GM18502 (cell line): ENCODE results near the gene LRRK1.
A peak's percentile ranks its signal among the peaks of the same experiment; 100 is the strongest.

Experiments used
- ATAC-seq: cut with Tn5 transposase; IDR thresholded peaks from one replicate; pipeline ENCODE4 v1.9.1; 2021; ENCODE audit warnings: mild to moderate bottlenecking; ENCODE audit not compliant: unreplicated experiment, poor library complexity

Gene LRRK1

DNA sequence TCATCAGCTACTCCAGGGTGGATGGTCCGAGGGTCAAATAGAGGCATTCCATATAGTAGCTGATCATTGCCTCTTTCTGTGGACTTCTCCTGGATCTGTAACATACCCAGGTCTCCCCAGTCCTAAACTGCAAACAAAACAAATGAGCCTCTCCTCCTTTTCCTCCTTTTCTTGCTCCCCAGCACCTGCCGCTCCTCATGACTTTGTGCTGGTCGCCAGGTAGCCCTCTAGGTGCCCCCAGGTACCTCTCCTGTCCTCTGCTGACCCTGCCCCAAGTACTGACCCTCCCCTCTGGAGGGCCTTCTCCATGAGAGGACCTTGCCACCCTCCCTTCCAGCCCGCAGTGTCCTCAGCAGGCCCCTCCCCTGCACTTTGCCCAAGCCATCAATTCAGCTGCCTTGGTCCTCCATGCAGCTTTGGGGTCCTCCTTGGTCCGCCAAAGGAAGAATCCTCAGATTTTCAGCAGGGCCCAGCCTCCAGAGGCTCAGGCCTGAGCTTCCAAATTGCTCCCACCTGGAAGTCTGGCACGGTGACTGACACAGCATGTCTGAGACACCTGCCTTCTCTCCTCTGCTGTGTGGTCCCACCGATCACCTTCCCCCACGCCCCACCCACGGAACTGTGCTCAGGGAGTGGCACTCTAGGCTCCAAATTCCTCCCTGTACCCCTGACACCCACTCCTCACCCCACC is 111.0 kb downstream of the LRRK1 start:
- no peak for ATAC-seq

DNA sequence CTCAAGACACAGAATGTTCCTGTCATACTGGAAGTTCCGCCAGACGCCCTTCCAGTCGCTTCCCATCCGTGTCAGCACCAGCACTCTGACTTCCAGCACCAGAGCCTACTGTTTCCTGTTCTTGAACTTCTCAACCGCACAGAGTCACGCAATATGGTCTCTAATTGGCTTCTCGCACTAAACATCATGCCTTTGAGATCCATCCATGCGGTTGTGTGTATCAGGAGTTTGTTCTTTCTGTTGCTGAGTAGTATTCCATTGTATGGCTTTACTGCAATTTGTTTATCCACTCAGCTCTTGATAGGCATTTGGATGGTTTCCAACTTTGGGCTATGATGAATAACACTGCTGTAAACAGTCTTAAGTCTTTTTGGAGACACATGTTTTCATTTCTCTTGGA is 112.1 kb downstream of the LRRK1 start:
- ATAC-seq: no peak

DNA sequence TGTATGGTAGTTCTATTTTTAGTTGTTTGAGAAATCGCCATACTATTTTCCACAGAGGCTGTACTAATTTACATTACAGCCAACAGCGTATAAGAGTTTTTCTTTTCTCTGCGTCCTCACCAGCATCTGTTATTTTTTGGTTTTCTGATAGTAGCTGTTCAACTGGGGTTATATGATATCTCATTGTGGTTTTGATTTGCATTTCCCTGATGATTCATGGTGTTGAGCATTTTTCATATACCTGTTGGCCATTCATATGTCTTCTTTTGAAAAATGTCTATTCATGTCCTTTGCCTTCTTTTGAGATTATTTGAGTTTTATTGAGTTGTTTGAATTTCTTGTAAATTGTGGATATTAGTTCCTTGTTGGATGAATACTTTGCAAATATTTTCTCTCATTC is 114.6 kb downstream of the LRRK1 start:
- no peak for ATAC-seq

- peak; percentile 78 for ATAC-seq
Observed at GRCh38 chr15:101035611-101036010, 116.5 kb downstream of the LRRK1 start.

- ATAC-seq: no peak
Observed at GRCh38 chr15:101036189-101036588, 117.0 kb downstream of the LRRK1 start.

DNA sequence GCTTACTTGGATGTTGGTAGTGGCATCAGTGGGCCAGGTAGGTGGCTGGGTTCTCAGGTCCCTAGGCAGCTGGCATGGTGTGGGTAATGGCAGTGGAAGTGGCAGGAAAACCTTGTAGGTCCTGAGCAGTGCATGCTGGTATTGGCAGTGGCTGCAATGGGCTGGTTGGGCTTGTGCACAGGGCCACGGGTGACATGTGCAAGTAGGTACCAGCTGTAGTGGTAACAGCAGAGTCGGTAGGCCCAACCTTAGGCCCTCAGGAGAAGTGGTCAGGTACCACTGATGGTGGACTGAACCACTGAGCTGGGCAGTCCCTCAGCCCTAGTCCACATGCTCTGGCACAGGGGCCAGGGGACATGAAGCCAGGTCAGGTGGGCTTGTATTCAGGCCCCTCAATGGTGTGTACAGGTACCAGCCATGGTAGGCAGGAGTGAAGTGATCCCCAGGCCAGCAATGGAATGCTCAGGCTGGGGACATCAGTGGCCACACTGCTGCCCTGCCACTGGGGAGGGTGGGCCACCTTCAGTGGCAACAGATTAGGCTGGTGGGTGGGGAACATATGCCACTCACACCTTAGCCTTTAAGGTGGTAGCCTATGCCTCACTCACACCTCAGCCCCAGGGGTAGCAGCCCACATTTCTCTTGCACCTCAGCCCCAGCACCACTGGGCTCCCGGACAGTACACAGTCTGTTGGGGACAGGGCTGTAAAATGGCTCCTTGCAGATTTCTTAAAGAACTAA is 118.1 kb downstream of the LRRK1 start:
- ATAC-seq: no peak

GRCh38 chr15:101038327-101039003 is 119.3 kb downstream of the LRRK1 start:
- ATAC-seq: no peak

- no peak for ATAC-seq
Observed at GRCh38 chr15:101039461-101039860, 120.3 kb downstream of the LRRK1 start.

DNA sequence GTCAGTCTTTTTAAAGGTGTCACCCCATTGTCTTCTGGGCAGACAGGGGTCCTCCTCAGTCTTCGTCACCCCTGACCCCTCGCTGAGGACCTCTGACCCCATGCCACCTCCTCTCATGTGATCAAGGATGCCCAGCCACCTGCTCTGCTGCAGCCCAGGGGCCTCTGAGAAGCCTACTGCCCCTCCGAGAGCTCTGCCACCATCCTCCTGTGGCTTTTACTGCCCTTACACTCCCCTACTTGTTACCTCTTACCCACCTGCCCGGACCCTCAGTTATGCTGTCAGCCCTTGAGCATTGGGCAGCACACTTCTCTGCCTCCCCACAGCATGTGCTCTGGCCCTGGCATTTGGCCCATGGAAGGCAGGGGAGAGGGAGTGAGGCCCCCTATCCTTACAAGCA is 123.2 kb downstream of the LRRK1 start:
- ATAC-seq: no peak

- ATAC-seq: no peak
Observed at GRCh38 chr15:101043011-101043410, 123.9 kb downstream of the LRRK1 start.

GRCh38 chr15:101043911-101044624 is 124.9 kb downstream of the LRRK1 start:
- no peak for ATAC-seq

DNA sequence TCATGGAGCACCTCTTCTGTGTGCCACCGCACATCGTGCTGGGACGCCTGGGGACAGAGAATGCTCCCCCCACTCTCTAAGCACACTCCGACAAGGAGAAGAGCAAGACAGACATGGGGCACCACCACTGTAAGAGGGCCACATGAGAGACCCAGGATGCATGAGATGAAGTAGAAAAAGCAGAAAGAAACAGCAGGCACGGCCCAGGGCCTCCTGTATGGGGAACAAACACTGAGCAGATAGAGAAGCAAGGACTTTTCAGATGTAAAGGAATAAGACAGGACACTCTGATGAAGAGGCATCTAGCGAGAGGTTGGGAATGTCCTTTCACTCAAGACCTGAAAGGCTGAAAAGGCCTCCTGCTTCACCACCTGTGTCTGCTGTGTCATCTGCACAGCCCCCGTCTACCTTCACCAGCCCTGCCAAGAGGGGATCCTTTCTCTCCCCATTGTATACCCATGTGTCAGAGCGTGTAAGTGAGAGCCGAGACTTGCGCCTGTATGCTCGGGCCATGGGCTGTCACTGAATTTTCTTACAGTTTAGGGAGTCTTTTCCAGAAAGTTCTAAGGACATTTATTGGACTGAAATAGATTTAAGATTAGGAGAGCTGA is 125.6 kb downstream of the LRRK1 start:
- ATAC-seq: no peak

DNA sequence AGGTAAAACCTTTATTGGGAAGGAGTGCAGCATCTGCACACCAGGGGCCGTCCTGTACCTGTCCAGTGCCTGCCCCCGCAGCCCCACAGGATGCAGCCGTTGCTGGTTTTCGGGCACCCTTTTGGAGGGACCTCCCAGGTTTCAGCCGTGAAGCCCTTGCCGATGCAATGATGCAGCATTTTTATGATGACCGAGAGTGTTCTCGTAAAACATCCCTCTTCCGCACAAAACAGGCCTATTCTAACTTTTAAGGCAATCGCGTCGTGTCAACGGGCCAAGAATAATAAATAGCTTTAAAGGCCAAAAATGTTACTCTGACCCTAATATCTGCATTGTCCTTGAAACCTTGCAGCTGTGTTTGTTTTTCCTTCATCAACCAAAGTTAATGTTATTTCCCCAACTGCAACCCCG is 126.1 kb downstream of the LRRK1 start:
- no peak for ATAC-seq

DNA sequence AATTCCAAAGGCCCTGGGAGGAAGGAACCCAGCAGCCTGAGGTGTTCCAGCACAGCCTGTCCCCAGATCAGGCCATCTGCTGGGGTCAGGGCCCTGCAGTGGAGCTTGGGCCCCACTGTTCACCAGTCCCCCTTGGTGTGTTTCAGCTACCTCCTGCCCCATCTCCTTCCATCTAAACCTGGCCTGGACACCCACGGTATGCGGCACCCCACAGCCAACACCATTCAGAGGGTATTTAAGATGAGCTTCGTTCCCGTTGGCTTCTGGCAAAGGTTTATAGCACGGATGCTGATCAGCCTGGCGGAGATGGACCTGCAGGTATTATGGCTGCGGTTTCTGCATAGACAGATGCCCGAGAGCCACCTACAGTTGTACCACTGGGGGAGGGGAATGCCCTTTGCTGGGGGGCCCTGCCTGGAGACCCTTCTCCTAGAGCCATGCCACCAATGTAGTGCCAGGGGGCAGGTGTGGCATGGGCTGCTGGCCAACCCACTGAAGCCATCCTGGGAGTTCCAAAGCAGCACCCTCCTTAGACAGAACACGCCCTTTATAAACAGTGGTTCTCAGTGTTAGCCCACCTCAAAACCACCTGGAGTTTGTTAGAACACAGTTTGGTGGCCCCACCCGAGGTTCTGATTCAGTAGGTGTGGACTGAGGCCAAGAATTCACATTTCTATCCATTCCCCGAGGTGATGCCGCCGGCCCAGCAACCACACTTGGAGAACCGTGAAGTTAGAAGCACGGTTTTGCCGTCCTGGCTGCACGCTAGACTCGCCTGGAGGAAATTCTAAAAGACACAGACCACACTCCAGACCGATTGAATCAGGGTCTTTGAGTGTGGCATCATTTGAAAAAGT is 126.9 kb downstream of the LRRK1 start:
- no peak for ATAC-seq

DNA sequence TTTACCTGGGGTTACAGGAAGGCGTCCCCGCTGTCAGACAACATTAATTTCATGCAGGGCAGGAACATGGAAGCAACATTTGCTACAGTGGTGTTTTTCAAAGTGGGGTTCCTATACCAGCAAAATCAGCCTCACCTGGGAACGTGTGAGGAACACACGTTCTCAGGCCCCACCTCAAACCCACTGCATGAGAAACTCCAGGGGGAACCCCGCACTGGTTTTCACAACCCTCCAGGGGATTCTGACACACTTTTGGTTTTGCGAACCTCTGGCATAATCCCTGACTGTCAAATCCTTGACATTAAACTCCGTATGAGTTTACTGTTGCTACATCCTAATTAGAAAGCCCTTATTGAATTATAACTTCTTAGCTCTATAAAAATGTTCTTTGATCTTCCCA is 127.7 kb downstream of the LRRK1 start:
- no peak for ATAC-seq

DNA sequence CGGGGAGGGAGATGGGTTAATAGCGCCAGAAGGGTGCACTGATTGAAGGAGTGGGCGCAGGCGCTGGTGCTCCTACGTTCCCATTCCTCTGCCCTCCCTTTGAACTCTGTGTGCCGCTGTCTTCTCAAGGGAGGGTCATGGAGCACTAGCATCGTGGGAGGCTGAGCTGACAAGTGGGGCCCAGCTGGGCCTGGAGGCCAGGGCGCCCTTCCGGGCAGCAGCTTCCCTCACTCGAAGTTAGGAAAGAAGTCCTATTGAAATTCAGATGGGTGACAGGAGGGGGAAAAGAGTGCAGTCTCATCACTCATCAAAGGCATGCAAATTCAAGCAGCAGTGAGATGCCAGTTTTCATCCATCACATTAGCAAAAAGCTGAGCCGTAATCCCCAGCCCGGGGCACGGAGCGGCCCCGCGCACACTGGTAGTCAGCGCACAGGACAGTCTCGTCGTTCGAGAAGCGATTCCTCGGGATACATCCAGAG is 128.2 kb downstream of the LRRK1 start:
- no peak for ATAC-seq

- no peak for ATAC-seq
Observed at GRCh38 chr15:101048176-101048575, 129.0 kb downstream of the LRRK1 start.

DNA sequence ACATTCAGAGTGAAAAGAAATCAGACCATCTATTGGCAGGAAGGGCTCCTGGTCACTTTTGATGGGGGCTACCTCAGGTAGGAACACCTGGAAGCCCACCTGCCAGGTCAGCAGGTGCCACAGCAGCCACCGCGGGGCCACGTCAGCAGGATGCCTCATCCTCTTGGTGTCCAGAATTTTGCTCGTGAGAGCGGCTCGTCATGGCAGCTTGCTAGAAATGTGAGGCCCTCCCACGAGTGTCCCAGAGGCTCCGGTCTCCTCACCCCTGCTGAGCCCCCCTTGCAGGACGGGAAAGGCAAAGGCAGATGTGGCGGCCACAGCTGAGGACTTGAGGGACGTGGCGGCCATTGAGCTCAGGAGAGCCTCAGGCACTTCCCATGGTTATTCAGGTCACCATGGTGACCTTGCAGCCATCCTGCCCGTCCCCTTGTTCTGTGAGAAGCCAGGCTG is 129.4 kb downstream of the LRRK1 start:
- ATAC-seq: no peak

- ATAC-seq: no peak
Observed at GRCh38 chr15:101049282-101049681, 130.1 kb downstream of the LRRK1 start.
